Measurements from ENCODE around the gene GPR135.
A peak's percentile ranks its signal among the peaks of the same experiment; 100 is the strongest.

GPR135 gene, protein sequence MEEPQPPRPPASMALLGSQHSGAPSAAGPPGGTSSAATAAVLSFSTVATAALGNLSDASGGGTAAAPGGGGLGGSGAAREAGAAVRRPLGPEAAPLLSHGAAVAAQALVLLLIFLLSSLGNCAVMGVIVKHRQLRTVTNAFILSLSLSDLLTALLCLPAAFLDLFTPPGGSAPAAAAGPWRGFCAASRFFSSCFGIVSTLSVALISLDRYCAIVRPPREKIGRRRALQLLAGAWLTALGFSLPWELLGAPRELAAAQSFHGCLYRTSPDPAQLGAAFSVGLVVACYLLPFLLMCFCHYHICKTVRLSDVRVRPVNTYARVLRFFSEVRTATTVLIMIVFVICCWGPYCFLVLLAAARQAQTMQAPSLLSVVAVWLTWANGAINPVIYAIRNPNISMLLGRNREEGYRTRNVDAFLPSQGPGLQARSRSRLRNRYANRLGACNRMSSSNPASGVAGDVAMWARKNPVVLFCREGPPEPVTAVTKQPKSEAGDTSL
- 1.5 to 2.2 reads per million in 2 experiments for total RNA-seq

DNA sequence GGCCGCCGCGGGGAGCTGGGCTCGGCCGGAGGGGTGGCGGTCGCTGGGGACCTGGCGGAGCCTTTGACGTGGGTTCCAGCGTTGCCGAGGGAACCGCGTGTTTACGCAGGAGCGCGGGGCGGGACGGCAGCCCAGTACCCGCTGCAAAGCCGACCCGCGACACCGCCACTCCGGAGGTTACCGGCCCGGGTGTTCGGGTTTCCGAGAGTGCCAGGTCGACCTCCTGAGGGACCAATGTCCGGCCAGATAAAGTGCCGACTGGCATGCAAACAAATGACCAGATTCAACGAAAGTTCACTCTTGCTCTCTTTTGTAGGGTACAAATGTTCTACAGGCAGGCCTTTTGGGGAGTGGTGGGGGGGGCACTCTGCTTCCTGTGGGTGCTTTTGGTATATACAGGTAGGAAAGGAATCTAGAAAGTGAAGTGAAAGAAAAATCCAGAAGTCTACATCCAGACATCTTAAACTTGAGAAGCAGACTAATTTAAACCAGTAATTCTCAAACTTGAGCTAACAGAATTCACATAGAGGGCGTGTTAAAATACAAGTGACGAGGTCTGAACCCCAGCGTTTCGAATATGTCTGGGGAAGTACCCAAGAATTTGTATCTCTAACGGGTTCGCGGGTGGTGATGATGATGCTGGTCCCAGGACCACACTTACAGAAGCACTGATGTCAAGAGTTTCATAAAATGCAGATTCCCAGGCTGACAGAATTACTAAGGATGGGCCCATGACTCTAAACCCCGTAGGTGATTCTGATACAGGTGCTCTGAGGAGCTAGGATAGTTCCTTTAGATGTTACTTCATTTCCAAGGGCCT, at the start of gene GPR135:
GPR135 (minus strand) TSS at position 65 of the 820 bp plus-strand sequence. CDS start 154 bp downstream, outside the sequence.
- peak; percentile 28 for DNase-seq (ENCODE audit: low read depth)

GRCh38 chr14:59511916-59512575, 46.9 kb upstream of the GPR135 start:
- no peak for DNase-seq (ENCODE audit: low read depth)

DNA sequence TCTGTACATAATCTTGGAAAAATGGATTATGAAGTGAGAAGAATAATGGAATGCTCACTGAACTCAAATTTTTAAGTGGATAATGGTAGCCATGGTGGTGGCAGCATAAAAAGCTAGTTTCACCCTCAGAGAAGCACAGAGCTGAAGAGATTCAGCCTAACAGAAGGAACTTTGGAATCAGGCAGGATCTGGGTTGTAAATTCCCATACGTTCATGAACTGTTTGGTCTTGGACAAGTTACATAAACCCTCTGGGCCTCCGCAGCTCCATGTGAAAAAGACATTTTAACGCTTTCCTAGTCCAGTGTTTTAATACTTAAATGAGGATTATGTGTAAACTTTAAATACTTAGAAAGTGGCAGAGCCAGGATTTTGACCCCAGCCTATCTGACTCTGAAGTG, 45.8 kb upstream of the GPR135 start:
- no peak for DNase-seq (ENCODE audit: low read depth)

- DNase-seq (ENCODE audit: low read depth) = no peak
Measured at GRCh38 chr14:59510001-59510400, 44.8 kb upstream of the GPR135 start.

- no peak for DNase-seq (ENCODE audit: low read depth)
Measured at GRCh38 chr14:59509101-59509500, 43.9 kb upstream of the GPR135 start.

- DNase-seq (ENCODE audit: low read depth) = no peak
Measured at GRCh38 chr14:59507752-59508103, 42.5 kb upstream of the GPR135 start.

- peak; percentile 31 for DNase-seq (ENCODE audit: low read depth)
Measured at GRCh38 chr14:59507063-59507751, 42.0 kb upstream of the GPR135 start.

DNA sequence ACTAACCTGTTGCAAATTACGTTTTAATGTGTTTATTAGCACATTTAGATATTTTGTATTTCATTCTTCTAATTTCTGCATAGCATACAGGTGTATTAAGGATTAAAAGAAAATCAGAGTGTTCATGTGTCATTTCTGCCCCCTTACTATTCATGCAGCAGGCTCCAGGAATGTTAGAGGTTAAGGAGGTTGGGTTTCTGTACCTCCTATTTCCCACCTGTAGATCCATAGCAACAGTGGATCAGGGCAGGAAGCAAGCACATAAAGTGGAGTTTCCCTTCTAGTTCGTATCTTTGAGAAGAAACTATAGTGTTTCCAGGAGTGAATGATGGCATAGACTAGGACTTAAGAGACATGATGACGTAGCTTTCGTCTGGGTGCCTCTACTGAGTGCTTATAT, 38.1 kb upstream of the GPR135 start:
- DNase-seq (ENCODE audit: low read depth) = no peak

DNA sequence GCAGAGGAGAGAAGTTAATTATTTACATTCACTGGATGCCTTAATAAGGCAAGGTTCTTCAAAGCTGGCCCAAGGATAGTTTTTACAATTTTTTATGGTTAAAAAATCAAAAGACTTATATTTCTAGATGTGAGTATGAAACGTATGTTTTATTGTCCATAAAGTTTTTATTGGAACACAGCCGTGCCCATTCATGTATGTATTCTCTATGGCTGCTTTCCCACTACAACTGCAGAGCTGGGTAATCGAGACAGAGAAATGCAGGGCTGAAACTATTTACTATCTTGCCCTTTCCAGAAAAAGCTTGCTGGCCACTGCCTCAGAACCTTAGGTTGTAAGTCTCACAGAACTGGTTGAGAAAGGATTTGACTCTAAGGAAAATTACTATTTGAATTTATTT, 35.6 kb upstream of the GPR135 start:
- no peak for DNase-seq (ENCODE audit: low read depth)

- no peak for DNase-seq (ENCODE audit: low read depth)
Measured at GRCh38 chr14:59492384-59492783, 27.2 kb upstream of the GPR135 start.

DNA sequence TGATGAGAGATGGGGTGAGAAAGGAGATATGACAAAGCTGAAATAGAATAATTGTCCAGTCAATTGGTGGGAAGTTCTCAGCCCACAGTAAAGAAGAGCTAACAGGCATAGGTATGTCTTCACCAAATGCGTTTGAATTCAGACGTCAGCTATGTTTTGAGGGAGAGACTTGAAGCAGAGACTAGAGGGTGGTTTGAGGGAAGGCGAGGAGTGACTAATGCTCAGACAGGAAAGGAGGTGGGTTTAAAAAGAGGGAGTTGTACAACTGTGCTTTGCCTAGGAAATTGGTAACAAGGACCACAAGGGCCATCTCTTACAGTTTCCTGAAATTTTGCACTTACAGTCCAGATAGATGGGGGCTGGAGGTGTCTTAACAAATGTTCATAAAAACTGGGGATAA, 25.6 kb upstream of the GPR135 start:
- DNase-seq (ENCODE audit: low read depth) = no peak

DNA sequence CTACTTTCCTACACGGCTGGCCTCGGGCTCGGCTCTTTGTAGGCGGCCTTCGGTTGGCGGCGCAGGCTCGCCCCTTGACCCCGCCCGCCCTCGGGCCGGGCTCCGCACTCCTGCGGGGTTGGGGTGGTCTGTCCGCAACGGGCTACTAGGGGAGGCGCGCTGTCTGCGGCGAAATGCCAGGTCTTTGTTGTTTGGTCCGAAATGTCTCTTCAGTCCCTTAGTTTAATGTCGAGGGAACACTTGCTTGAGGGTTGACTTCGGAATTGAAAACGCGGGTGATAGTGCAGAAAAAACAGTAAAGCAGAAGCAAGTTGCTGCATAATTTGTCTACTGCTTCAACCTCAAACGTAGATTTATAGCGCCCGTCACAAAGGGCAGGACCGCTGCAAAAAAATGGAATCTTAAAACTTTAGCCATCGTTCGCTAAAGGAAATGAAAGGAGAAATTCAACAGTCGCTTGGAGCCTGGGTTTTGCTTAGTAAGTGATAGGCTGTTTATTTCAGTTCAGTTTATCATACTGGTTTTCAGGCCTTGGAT, 19.5 kb upstream of the GPR135 start:
- DNase-seq (ENCODE audit: low read depth) = no peak

DNA sequence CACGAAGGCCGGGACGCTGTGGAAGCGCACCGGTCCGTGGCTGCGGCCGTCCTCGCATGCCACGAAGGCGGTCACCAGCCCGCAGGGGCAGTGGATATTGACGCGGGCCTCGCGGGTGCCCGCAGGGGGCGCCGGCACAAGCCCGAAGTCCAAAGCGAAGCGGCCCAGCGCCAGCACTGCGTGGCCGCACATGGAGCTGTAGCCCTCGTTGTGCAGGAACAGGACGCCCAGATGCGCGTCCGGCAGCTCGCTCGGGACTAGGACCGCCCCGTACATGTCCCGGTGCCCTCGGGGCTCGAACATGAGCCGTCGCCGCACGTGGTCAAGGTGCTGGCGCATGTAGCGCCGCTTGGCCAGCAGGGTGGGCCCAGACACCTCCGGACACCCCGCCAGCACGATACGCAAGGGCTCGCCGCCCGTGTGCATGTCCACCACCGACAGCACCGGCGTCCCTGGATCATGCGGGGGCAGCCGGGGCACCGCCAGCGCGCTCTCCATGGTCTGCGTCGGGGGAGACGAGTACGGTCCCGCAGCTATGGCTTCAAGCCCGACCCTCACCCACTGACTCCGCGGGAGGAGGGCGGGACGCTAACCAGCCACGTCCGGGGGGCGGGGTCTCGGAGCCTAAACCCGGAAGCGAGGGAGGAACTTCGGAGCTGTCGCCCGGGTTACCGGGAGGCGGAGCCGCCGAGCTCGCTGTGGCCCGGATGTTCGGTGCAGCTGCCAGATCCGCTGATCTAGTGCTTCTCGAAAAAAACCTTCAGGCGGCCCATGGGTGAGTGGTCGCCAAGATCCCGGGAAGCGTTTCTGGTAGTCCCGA, 18.8 kb upstream of the GPR135 start, which contains the start of the genes JKAMP and L3HYPDH:
JKAMP (plus strand) TSS at position 699 of the 820 bp plus-strand sequence; CDS start at position 772, 73 bp downstream.
L3HYPDH (minus strand) TSS at position 590 of the 820 bp plus-strand sequence; CDS start at position 498, 92 bp downstream.
- DNase-seq (ENCODE audit: low read depth) = peak; percentile 95

- no peak for DNase-seq (ENCODE audit: low read depth)
Measured at GRCh38 chr14:59483363-59483762, 18.2 kb upstream of the GPR135 start.

DNA sequence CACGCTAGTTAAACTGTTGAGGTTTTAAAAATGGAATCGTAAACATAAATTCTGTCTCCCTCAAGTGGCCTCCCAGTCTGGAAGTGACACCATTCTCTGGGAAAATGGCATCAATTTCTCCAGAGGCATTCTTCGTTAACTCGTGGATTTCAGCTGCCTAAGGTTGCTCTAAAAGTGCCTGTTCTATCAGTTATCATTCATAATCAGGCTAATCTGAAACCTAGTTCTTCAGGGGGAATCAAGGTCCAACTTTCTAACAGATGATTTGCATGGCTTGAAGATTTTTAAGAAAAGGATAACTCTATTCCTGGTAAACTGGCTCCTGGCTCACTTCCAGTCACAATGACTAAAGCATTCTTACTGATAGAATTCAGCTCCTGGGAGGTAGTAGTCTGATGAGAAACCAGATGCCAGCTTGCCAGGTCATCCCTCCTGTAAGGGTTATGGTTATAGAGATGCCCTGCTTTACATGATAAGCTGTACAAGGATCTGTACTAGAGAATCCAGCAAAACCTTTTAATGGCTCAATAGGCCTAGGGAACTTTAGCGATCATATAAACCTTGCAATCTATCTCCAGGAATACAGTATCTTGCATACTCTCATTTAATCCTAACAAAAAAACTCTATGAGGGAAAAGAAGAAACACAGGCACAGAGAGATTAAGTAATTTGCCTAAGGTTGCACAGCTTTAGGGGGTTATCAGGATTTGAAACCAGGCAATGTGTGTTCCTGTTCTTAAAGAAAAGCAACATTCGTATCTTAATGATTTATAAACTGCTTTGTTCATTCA, 17.6 kb upstream of the GPR135 start:
- DNase-seq (ENCODE audit: low read depth) = no peak

DNA sequence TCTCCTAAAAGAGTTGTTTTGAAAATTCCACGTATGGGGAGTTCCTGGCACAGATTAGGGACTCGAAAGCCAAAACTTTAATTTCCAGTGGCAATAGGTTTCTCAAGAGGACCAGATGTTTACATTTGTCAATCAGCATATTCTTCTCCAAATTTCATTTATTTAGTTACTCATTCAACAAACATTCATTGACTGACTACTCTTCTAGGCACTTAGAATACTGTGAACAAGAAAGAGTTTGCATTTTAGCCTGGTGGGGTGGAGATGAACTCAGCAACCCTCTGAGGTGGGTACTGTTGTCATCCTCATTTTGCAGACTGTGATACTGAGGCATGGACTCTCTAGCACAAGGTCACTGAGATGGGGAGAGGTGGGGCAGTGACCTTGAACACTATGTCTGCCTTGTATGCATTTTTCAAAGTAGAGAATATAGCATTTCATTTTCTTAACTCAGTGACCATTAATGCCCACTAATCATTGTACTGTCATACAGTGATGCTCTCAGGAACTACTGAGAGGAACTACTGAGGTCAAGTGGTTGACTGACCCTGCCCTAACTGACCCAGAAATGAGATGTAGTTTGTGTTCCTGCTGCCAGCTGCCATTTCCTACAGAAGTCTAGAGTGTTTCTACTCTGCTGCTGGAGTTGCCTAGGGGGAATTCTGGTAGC, 16.8 kb upstream of the GPR135 start:
- DNase-seq (ENCODE audit: low read depth) = no peak

DNA sequence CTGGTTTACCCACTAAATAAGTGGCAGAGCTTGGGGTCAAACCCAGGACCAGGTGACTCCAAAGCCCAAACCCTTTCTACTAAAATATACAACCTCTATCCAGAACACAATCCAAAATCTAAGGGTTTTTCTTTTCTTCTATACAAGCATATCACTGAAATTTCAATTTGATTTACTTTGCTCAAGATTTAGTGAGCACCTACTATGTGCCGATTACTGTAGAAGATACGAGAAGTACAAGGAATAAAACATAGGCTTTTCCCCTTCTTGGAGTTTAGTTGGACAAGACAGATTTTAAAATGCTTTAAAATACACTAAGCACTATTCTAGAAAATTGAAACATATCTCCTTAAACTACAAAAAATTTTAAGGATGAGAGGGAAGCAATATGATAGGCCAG, 16.2 kb upstream of the GPR135 start:
- no peak for DNase-seq (ENCODE audit: low read depth)

- no peak for DNase-seq (ENCODE audit: low read depth)
Measured at GRCh38 chr14:59480166-59480565, 15.0 kb upstream of the GPR135 start.

GRCh38 chr14:59478540-59478939, 13.4 kb upstream of the GPR135 start:
- no peak for DNase-seq (ENCODE audit: low read depth)
